Epithelial cell of proximal tubule (primary cell): ENCODE measurements around the gene GTF2I. TPM values are rescaled to one million over a fixed set of nuclear protein-coding genes. Genes with fewer than 3 reads are reported as not detected.

Experiments
- DNase-seq: peaks from one replicate; pipeline ENCODE4 v3.0.0-alpha.2; 2011; ENCODE audit warnings: low read depth
- H3K4me3 ChIP-seq: 2 replicates; pipeline ENCODE4 v1.5.1; 2011; ENCODE audit warnings: low read depth, mild to moderate bottlenecking, low read length
- total RNA-seq: library from RNA; depleted of rRNA; stranded (reverse); fragments of >200 nt; gene quantifications from 2 replicates; pipeline ENCODE4 v1.2.3, GENCODE V29; 2015
- TF ChIP-seq, protein P1 (sequence below): conservative IDR thresholded peaks from 2 replicates; pipeline ENCODE4 v1.5.1; 2012; ENCODE audit warnings: low read depth, mild to moderate bottlenecking, low read length

GTF2I gene
- total RNA-seq = 84.1 and 101 TPM in 2 replicates

DNA sequence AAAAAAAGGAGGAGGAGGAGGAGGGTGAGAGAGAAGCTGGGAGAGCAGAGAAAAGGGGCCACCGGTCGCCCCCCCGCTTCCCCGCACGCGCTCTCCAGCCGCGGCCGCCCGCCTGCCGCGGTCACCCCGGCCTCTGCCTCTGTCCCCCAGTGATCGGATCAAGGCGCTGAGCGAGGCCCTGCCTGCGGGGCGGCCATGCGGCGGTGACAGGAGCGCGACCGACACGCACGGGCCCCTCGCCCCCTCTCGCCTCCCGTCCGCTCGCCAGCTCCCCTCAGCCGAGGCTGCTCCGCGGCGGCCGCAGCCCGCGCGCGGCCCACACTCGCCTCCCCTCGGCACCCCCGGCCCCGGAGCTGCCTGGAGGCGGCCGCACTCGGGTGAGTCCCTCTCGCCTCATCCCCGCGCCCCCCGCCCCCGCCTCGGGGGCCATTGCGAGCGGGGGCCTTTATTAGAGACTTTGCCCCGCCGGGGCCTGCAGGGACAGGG lies at the start of gene GTF2I:
GTF2I (plus strand) TSS at position 27 of the 486 bp plus-strand sequence. CDS start 31,411 bp downstream, outside the sequence.
- DNase-seq = no peak
- TF ChIP-seq, protein P1, sequence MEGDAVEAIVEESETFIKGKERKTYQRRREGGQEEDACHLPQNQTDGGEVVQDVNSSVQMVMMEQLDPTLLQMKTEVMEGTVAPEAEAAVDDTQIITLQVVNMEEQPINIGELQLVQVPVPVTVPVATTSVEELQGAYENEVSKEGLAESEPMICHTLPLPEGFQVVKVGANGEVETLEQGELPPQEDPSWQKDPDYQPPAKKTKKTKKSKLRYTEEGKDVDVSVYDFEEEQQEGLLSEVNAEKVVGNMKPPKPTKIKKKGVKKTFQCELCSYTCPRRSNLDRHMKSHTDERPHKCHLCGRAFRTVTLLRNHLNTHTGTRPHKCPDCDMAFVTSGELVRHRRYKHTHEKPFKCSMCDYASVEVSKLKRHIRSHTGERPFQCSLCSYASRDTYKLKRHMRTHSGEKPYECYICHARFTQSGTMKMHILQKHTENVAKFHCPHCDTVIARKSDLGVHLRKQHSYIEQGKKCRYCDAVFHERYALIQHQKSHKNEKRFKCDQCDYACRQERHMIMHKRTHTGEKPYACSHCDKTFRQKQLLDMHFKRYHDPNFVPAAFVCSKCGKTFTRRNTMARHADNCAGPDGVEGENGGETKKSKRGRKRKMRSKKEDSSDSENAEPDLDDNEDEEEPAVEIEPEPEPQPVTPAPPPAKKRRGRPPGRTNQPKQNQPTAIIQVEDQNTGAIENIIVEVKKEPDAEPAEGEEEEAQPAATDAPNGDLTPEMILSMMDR = peak; percentile 0
- peak within 1 kb of the TSS; percentile 93 for H3K4me3 ChIP-seq

DNA sequence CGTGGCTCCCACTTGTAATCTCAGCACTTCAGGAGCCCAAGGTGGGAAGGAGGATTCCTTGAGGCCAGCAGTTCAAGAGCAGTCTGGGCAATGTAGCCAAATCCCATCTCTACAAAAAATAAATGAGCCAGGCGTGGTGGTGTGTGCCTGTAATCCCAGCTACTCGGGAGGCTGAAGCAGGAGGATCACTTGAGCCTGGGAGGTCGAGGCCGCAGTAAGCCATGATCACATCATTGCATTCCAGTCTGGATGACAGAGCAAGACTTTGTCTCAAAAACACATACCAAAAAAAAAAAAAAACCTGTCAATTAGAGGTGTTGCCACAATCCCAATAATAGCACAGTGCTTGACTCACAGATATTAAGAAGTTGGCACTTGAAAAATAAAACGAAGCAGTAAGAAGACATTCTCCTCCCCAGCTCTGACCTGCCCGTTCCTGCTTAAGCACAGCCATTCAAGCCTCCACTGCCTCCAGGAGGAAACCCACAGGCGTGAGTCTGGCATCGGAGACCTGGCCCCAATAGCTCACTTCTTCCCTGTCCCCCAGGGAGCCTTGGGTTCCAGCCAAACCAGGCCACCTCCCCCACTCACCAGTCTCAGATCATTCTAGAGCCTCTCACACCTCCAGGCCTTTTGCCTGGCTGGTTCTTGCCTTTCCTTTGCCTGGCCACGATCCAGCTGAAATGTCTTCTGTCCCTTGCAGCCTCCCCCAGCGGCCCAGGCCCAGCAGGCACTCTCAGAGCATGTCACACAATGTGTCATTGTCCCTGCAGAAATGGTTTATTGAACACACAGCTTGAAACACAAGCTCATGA lies 45.3 kb upstream of the GTF2I start:
- TF ChIP-seq, protein P1 = no peak
- DNase-seq = no peak
- H3K4me3 ChIP-seq = no peak overlapping the region

DNA sequence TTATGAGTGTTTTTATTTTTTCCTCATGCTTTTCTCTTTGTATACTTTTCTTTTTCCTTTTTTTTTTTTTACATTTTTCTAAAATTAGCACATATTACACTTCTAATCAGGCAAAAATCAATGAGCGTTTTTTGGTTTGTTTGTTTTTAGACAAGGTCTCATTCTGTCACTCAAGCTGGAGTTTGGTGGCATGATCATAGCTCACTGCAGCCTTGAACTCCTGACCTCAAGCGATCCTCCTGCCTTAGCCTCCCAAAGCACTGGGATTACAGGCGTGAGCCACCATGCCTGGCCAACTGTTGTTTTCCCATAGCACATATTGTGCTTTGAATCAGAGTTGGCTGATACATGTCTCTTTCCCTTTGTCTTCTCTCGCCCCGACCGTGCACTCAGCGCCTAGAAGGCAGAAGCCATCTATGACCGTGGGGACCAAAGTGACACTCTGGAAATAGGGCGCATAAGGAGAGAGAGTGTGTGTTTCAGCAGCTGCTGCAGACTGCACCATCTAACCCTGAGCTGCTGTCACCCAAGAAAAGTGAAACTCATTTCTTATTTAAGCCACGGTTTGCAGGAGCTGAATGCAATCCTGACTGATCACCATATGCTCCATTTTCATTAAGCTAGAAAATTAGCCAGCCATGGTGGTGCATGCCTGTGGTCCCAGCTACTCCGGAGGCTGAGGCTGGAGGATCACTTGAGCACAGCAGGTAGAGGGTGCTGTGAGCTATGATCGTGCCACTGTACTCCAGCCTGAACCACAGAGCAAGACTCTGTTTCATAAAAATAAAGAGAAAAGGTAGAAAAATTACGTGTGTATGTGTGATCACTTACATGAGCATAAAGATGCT lies 41.4 kb upstream of the GTF2I start:
- TF ChIP-seq, protein P1 = no peak
- no peak for DNase-seq

DNA sequence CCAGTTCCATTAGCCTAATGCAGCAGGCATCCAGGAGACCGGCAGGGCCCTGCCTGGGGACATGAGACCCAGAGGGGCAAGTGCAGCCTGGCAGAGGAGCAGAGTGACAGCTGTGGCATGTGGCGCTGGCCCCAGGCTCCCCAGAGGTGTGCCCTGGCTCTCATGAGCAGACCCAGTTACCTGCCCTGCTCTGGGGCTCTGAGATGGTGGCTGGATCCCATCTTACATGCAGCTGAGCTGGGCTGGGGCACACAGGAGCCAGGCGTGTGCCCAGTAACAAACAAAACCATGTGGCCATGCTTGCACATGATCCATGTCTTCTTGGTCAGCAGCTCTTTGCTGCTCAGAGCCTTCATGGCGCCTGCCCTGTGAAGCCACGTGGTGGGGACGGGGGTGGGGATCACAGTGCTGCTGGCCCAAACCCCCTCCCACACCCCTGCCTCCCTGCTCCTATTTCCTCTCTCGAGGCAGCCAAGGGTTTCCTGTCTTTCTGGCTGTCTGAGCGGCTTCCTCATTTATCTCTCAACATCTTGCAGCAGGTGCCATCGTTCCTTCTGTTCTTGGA lies 40.3 kb upstream of the GTF2I start:
- no peak for DNase-seq
- H3K4me3 ChIP-seq = no peak overlapping the region
- TF ChIP-seq, protein P1 = no peak

More for the DNA sequence above, 41.4 kb upstream of the GTF2I start:
- H3K4me3 ChIP-seq = no peak overlapping the region

DNA sequence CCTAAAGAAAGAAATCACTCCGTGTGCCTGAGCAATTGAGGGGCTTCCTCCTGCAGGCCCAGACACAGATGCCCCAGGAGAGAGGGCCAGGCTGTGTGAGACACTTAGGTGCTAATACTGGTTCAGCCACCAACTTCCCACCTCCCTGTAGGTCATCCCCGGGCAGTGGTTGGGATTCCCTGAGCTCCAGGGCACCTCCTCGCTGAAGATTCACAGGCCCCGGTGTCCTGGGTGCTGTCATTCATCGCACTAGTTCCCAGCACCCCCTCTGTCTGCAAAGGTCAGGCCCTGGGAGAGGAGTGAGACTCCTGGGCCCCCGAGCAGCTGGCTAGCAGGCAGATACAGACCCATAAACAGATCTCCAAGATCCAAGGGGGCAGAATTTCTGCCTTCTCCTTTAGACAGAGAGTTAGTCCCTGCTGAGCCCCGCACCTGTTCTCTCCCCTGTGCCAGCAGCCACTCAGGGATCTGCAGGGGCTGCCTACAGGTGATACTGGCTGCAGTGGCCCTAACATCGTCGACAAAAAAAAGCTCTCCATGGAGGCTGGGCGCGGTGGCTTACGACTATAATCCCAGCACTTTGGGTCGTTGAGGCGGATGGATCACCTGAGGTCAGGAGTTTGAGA lies 38.2 kb upstream of the GTF2I start:
- H3K4me3 ChIP-seq = no peak overlapping the region
- no peak for DNase-seq
- TF ChIP-seq, protein P1 = no peak

DNA sequence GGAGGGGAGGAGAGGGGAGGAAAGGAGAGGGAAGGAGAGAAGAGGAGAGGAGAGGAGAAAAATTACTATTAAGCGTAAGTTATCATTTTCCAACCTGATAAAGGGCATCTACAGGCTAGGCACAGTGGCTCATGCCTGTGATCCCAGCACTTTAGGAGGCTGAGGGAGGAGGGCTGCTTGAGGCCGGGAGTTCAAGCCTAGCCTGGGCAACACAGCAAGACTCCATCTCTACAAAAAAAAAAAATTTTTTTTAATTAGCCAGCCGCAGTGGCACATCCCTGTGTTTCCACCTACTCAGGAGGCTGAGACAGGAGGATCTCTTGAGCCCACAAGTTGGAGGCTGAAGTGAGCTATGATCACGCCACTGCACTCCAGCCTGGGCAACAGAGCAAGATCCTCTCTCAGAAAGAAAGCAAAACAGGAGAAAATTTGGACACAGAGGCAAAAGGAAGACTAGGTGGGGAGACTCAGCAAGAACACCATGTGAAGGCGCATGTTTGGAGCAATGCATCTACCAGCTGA lies 35.2 kb upstream of the GTF2I start:
- DNase-seq = no peak
- TF ChIP-seq, protein P1 = no peak
- no peak overlapping the region for H3K4me3 ChIP-seq
